Fibroblast of lung (primary cell): ENCODE measurements around the gene ARHGEF7.

Source experiments
- EZH2 ChIP-seq: IDR thresholded peaks from 2 replicates; pipeline ENCODE4 v1.5.1; 2012; ENCODE audit warnings: low read length, control low read depth, mild to moderate bottlenecking; ENCODE audit errors: missing control alignments
- TF ChIP-seq, protein P1 (sequence below), 2 donors: IDR thresholded peaks in 1 of 2; conservative IDR thresholded peaks in 1 of 2; 1 replicate in 1 of 2; 2 replicates in 1 of 2; pipeline ENCODE4 v1.5.1; 2011 to 2012; ENCODE audit warnings: low read length in 2 of 2, control low read depth in 1 of 2, inconsistent platforms in 1 of 2, low read depth in 1 of 2, mild to moderate bottlenecking in 1 of 2

DNA sequence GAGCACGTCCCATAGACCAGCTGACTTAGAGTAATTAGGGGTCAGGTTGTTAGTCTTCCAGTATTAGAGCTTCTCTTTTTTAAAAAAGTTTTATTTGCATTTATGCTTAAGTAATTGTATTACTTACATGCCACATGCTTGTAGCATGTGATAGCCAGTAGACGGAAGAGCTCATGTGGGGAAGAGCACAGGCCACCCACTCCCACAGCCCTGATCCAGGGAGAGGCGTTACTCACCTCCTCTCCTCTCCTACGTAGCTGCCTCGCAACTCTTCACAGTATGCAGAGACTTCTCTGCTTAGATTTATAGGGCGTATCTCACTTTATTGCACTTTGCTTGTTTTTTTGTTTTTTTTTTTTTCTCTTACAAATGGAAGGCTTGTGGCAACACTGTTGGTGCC lies 110.1 kb downstream of the ARHGEF7 start:
- TF ChIP-seq, protein P1, sequence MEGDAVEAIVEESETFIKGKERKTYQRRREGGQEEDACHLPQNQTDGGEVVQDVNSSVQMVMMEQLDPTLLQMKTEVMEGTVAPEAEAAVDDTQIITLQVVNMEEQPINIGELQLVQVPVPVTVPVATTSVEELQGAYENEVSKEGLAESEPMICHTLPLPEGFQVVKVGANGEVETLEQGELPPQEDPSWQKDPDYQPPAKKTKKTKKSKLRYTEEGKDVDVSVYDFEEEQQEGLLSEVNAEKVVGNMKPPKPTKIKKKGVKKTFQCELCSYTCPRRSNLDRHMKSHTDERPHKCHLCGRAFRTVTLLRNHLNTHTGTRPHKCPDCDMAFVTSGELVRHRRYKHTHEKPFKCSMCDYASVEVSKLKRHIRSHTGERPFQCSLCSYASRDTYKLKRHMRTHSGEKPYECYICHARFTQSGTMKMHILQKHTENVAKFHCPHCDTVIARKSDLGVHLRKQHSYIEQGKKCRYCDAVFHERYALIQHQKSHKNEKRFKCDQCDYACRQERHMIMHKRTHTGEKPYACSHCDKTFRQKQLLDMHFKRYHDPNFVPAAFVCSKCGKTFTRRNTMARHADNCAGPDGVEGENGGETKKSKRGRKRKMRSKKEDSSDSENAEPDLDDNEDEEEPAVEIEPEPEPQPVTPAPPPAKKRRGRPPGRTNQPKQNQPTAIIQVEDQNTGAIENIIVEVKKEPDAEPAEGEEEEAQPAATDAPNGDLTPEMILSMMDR (conservative IDR thresholded peaks at IDR 0.05 in 1 of 2, IDR thresholded peaks at IDR 0.05 in 1 of 2; ENCODE audit: low read depth in 1 of 2, low read length in 2 of 2) = no peak
- no peak for TF ChIP-seq EZH2
